B cell (primary cell): Measurements from ENCODE around the gene PPM1J. TPM values are rescaled to one million over a fixed set of nuclear protein-coding genes. Genes with fewer than 3 reads are reported as not detected.

ENCODE experiments used
- ATAC-seq: fragments of 200-7000 bp; cut with Tn5 transposase; one replicate; pipeline ENCODE4 v1.10.0; 2021; ENCODE audit warnings: low read depth, mild to moderate bottlenecking, moderate number of reproducible peaks, moderate library complexity
- CTCF ChIA-PET: fragments of 350-600 bp; sonication (Branson Sonifier 250); formaldehyde crosslinking; loops from one replicate; lab custom pipeline; 2021; ENCODE audit warnings: antibody characterized with exemption, inconsistent platforms; lab: Charles Lee
- POLR2A ChIA-PET: fragments of 350-600 bp; sonication (Branson Sonifier 250); formaldehyde crosslinking; loops from one replicate; lab custom pipeline; 2021; ENCODE audit warnings: antibody characterized with exemption; lab: Charles Lee
- DNase-seq: peaks from one replicate; pipeline ENCODE4 v3.0.0; 2013
- H2AFZ ChIP-seq: 2 replicates; pipeline ENCODE4 v1.6.1; 2012; ENCODE audit warnings: mild to moderate bottlenecking, low read depth, low read length; ENCODE audit not compliant: insufficient read depth, poor library complexity, severe bottlenecking
- H3K27ac ChIP-seq, 2 donors: 1 replicate in 1 of 2; 2 replicates in 1 of 2; pipeline ENCODE4 v1.5.1; 2012 to 2013; ENCODE audit warnings: low read length in 2 of 2, mild to moderate bottlenecking in 2 of 2, moderate library complexity in 1 of 2
- H3K27me3 ChIP-seq, 4 experiments: fragments of 200-600 bp in 1 of 4; sonication (generic) in 1 of 4; replicated peaks in 1 of 4; 1 replicate in 2 of 4; 2 replicates in 2 of 4; pipeline versions ENCODE4 v1.6.1 to v1.7.0; 2013 to 2016; ENCODE audit warnings: low read length in 3 of 4, mild to moderate bottlenecking in 2 of 4, mixed read lengths in 1 of 4, moderate library complexity in 1 of 4; ENCODE audit not compliant: insufficient read depth in 4 of 4, control insufficient read depth in 3 of 4; ENCODE audit errors: control extremely low read depth in 1 of 4
- H3K36me3 ChIP-seq, 2 experiments: replicated peaks in 1 of 2; 1 replicate in 1 of 2; 2 replicates in 1 of 2; pipeline versions ENCODE4 v1.6.1 to v1.7.1; 2013; ENCODE audit warnings: low read length in 1 of 2; ENCODE audit not compliant: insufficient read depth in 2 of 2, control insufficient read depth in 1 of 2; ENCODE audit errors: control extremely low read depth in 1 of 2, extremely low read depth in 1 of 2
- H3K4me1 ChIP-seq, 2 donors: fragments of 200-600 bp in 1 of 2; sonication (generic) in 1 of 2; 1 replicate in 1 of 2; 2 replicates in 1 of 2; pipeline versions ENCODE4 v1.5.1 to v1.6.1; 2013 to 2017; ENCODE audit warnings: low read length in 2 of 2; ENCODE audit not compliant: control insufficient read depth in 2 of 2, insufficient read depth in 2 of 2
- H3K4me2 ChIP-seq: replicated peaks from 2 replicates; pipeline ENCODE3; 2012; ENCODE audit warnings: mild to moderate bottlenecking, low read depth, low read length; ENCODE audit not compliant: poor library complexity, severe bottlenecking
- H3K4me3 ChIP-seq, 5 experiments: fragments of 200-600 bp in 1 of 5; sonication (generic) in 1 of 5; 1 replicate in 3 of 5; 2 replicates in 2 of 5; pipeline versions ENCODE4 v1.5.1 to v1.7.0; 2011 to 2016; ENCODE audit warnings: low read length in 4 of 5, mild to moderate bottlenecking in 4 of 5, low read depth in 2 of 5, control low read depth in 1 of 5, moderate library complexity in 1 of 5; ENCODE audit not compliant: insufficient read depth in 1 of 5; ENCODE audit errors: control extremely low read depth in 1 of 5, extremely low read depth in 1 of 5
- H3K79me2 ChIP-seq: fragments of 200-600 bp; sonication (generic); one replicate; pipeline ENCODE4 v1.6.0; 2016; ENCODE audit warnings: low read length; ENCODE audit not compliant: control insufficient read depth, insufficient read depth
- H3K9ac ChIP-seq: fragments of 200-600 bp; sonication (generic); 2 replicates; pipeline ENCODE4 v1.6.1; 2017; ENCODE audit warnings: mild to moderate bottlenecking, low read length, moderate library complexity
- H3K9me3 ChIP-seq, 3 donors: one replicate each; pipeline versions ENCODE4 v1.6.1 to v1.7.1; 2013; ENCODE audit warnings: low read length in 2 of 3; ENCODE audit not compliant: control insufficient read depth in 2 of 3, insufficient read depth in 1 of 3; ENCODE audit errors: control extremely low read depth in 1 of 3
- H4K20me1 ChIP-seq: 2 replicates; pipeline ENCODE4 v1.6.0; 2012; ENCODE audit warnings: mild to moderate bottlenecking, low read length; ENCODE audit not compliant: insufficient read depth, control insufficient read depth, poor library complexity, severe bottlenecking
- H3K27ac Mint-ChIP-seq: one replicate; pipeline ENCODE4 v1.8.0; 2021; ENCODE audit warnings: mixed read lengths
- H3K27me3 Mint-ChIP-seq: one replicate; pipeline ENCODE4 v1.8.0; 2021; ENCODE audit warnings: mixed read lengths
- H3K4me1 Mint-ChIP-seq: one replicate; pipeline ENCODE4 v1.8.0; 2021; ENCODE audit warnings: mixed read lengths
- H3K4me3 Mint-ChIP-seq: one replicate; pipeline ENCODE4 v1.8.0; 2021; ENCODE audit warnings: mixed read lengths
- H3K9me3 Mint-ChIP-seq: one replicate; pipeline ENCODE4 v1.8.0; 2022; ENCODE audit warnings: mixed read lengths; ENCODE audit not compliant: insufficient read depth
- EZH2 ChIP-seq: IDR thresholded peaks from 2 replicates; pipeline ENCODE4 v1.6.1; 2012; ENCODE audit warnings: borderline replicate concordance, low read depth, mild to moderate bottlenecking, moderate library complexity, low read length; ENCODE audit not compliant: insufficient read depth, poor library complexity, severe bottlenecking
- WGBS: methylation state at CpG from one replicate; pipeline ENCODE4 v1.1.5; 2013; ENCODE audit warnings: missing lambda C conversion rate; ENCODE audit not compliant: insufficient coverage; 5-methylcytosine and 5-hydroxymethylcytosine counted together
- intact Hi-C: fragments of 100-400 bp; cut with micrococcal nuclease; formaldehyde crosslinking; loops from one replicate; pipeline ENCODE4 v1.10.0; 2022
- polyA plus RNA-seq: library from polyadenylated mRNA; depleted of rRNA; stranded (reverse); fragments of >200 nt; gene quantifications from 2 replicates; pipeline ENCODE4 v1.2.3, GENCODE V29; 2012
- total RNA-seq, 2 donors: library from RNA; stranded (reverse); fragments of 120-200 nt in 1 of 2; gene quantifications; 1 replicate in 1 of 2; 2 replicates in 1 of 2; pipeline versions ENCODE4 v1.2.3 to v1.2.4, GENCODE V29; 2013 to 2022
- TF ChIP-seq, protein P1 (sequence below): fragments of 200-600 bp; IDR thresholded peaks from one replicate; pipeline ENCODE4 v1.8.0; 2022; ENCODE audit warnings: antibody characterized with exemption, mild to moderate bottlenecking

The PPM1J gene
- total and polyA plus RNA-seq, 2 donors (not counting 1 experiment from before 2014, with no cell fraction given), result 2.1 to 7.5 TPM

DNA sequence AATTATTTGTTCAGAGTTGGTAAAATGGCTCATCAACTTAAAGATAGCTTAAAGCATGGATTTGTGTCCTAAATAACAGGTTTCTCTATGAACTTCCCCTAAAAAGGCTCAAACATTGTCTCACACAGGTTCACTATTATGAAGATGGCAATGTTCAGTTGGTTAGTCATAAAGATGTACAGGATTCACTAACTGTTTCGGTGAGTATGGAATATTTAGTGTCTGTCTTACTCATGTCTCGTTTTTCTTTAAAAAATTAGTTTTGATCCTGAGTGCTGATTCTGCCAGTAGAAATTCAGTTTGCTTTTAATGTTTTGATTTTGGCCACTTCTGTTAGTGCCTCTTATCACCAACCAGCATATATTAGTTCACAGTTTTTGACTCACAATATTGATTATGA, 48.2 kb downstream of the PPM1J start:
- CTCF ChIA-PET, result no interaction called here
- no peaks in the 10 kb centered on the region for H3K27me3 Mint-ChIP-seq
- Histone ChIP-seq H3K27ac (peak overlapping the region in 1 of 2 donors; percentile 5), H3K36me3 (peaks cover 24 to 88% of the 10 kb centered on the region in 2 experiments), H4K20me1 (no peaks in the 10 kb centered on the region), H3K4me2 (no peak overlapping the region), H3K4me3 (no peak overlapping the region), H3K9ac (no peak overlapping the region), H3K9me3 (no peaks in the 10 kb centered on the region), H2AFZ (no peak overlapping the region), H3K4me1 (no peaks in the 10 kb centered on the region), H3K79me2 (no peaks in the 10 kb centered on the region), H3K27me3 (no peaks in the 10 kb centered on the region)
- no peaks in the 10 kb centered on the region for H3K9me3 Mint-ChIP-seq
- peaks cover 9% of the 10 kb centered on the region for H3K4me1 Mint-ChIP-seq
- POLR2A ChIA-PET, result no interaction called here
- intact Hi-C loops, result no loop called here
- TF ChIP-seq, protein P1, sequence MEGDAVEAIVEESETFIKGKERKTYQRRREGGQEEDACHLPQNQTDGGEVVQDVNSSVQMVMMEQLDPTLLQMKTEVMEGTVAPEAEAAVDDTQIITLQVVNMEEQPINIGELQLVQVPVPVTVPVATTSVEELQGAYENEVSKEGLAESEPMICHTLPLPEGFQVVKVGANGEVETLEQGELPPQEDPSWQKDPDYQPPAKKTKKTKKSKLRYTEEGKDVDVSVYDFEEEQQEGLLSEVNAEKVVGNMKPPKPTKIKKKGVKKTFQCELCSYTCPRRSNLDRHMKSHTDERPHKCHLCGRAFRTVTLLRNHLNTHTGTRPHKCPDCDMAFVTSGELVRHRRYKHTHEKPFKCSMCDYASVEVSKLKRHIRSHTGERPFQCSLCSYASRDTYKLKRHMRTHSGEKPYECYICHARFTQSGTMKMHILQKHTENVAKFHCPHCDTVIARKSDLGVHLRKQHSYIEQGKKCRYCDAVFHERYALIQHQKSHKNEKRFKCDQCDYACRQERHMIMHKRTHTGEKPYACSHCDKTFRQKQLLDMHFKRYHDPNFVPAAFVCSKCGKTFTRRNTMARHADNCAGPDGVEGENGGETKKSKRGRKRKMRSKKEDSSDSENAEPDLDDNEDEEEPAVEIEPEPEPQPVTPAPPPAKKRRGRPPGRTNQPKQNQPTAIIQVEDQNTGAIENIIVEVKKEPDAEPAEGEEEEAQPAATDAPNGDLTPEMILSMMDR, result no peak
- no peak for TF ChIP-seq EZH2
- ATAC-seq (no peak), DNase-seq (no peak)
- peak overlapping the region; percentile 37 for H3K27ac Mint-ChIP-seq
- 60% methylated on average over 1 of the region's 2 CpGs for WGBS
- H3K4me3 Mint-ChIP-seq, result no peak overlapping the region

DNA sequence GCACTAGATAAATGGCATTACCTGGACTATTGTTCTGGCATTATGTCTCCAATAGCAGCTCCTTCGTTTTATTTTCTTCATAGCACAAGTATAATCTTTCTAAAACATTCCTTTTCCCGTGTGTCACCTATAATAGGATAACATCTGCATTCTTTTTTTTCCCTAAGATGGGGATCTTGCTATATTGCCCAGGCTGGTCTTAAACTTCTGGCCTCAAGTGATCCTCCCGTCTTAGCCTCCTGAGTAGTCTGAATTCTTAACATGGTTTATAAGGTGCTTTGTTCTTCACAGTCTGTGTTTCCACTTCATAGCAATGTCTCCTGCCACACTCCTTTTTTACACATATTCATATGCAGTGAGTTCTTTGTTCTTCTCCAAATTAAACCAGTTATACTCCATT, 49.3 kb downstream of the PPM1J start:
- Histone ChIP-seq H3K9ac (no peak overlapping the region), H3K9me3 (no peaks in the 10 kb centered on the region), H3K36me3 (peaks cover 26 to 88% of the 10 kb centered on the region in 2 experiments), H4K20me1 (no peaks in the 10 kb centered on the region), H3K79me2 (no peaks in the 10 kb centered on the region), H3K27ac (peak overlapping the region in 1 of 2 donors; percentile 12), H3K27me3 (no peaks in the 10 kb centered on the region), H2AFZ (no peak overlapping the region), H3K4me2 (no peak overlapping the region), H3K4me3 (no peak overlapping the region), H3K4me1 (no peaks in the 10 kb centered on the region)
- intact Hi-C loops, result no loop called here
- no peak overlapping the region for H3K4me3 Mint-ChIP-seq
- no peak for ATAC-seq
- TF ChIP-seq, protein P1, result no peak
- no peak for TF ChIP-seq EZH2
- H3K27ac Mint-ChIP-seq, result no peak overlapping the region
- ChIA-PET POLR2A (no interaction called here), CTCF (no interaction called here)
- H3K27me3 Mint-ChIP-seq, result no peaks in the 10 kb centered on the region
- no CpG with 5 or more reads among the region's 3 CpGs for WGBS
- no peaks in the 10 kb centered on the region for H3K9me3 Mint-ChIP-seq
- DNase-seq, result no peak
- peaks cover 9% of the 10 kb centered on the region for H3K4me1 Mint-ChIP-seq

Other genes with a start within 250 kb of the PPM1J start
- 5.2 and 5.9 TPM in 2 replicates for gene WNT2B, start 206.4 kb downstream of the PPM1J start, total RNA-seq
- 0.26 and 0.54 TPM in 2 replicates for gene WNT2B, start 206.4 kb downstream of the PPM1J start, polyA plus RNA-seq
- 16.4 and 21.9 TPM in 2 replicates for gene ST7L, start 96.2 kb downstream of the PPM1J start, total RNA-seq
- gene ST7L, start 96.2 kb downstream of the PPM1J start, polyA plus RNA-seq, result 13.1 and 17.4 TPM in 2 replicates
- 172 and 182 TPM in 2 replicates for gene CAPZA1, start 95.5 kb downstream of the PPM1J start, total RNA-seq
- gene CAPZA1, start 95.5 kb downstream of the PPM1J start, polyA plus RNA-seq, result 52.2 and 79.1 TPM in 2 replicates
- 46.2 and 51.2 TPM in 2 replicates for gene MOV10, start 40.7 kb downstream of the PPM1J start, total RNA-seq
- gene MOV10, start 40.7 kb downstream of the PPM1J start, polyA plus RNA-seq, result 31.0 and 44.6 TPM in 2 replicates
- 18.5 and 21.0 TPM in 2 replicates for gene RHOC, start 8.2 kb downstream of the PPM1J start, total RNA-seq
- gene RHOC, start 8.2 kb downstream of the PPM1J start, polyA plus RNA-seq, result 28.3 and 32.7 TPM in 2 replicates
- 13.0 and 15.8 TPM in 2 replicates for gene SLC16A1, start 240.9 kb upstream of the PPM1J start, total RNA-seq
- gene SLC16A1, start 240.9 kb upstream of the PPM1J start, polyA plus RNA-seq, result 2.1 and 9.3 TPM in 2 replicates